Right ventricle myocardium superior (tissue), 1 donor: Measurements from ENCODE around the gene P2RX6. TPM values are rescaled to one million over a fixed set of nuclear protein-coding genes. Genes with fewer than 3 reads are reported as not detected.
"Not testable (repeated sequence)": the region's sequence is repeated elsewhere in the genome, so short reads cannot be mapped to it uniquely, and the experiment has no call there.

Source experiments
- ATAC-seq: fragments of 200-7000 bp; cut with Tn5 transposase; one replicate; pipeline ENCODE4 v1.9.1; 2020; ENCODE audit warnings: mild to moderate bottlenecking; ENCODE audit not compliant: poor library complexity
- DNase-seq: peaks from one replicate; pipeline ENCODE4 v3.0.0-alpha.2; 2020
- intact Hi-C: fragments of 100-400 bp; cut with DNase I; formaldehyde crosslinking; loops from one replicate; pipeline ENCODE4 v1.11.2; 2022
- total RNA-seq: library from RNA; stranded (reverse); fragmentation: NEBNext Ultra II Directional; extraction: Animal tissue kit (Norgen Biotek cat#: 25700); gene quantifications from one replicate; pipeline ENCODE4 v1.2.1, GENCODE V29; 2021
- donor health status: DM: no; HTN: yes; CAD: no; lungs with severe emphysema.

P2RX6 gene
- total RNA-seq, 1 donor from 2014 or later, result 3.9 TPM

GRCh38 chr22:21064917-21065864 is 50.2 kb downstream of the P2RX6 start:
- intact Hi-C loops, result no loop called here
- ATAC-seq (peak; percentile 45), DNase-seq (no peak)

DNA sequence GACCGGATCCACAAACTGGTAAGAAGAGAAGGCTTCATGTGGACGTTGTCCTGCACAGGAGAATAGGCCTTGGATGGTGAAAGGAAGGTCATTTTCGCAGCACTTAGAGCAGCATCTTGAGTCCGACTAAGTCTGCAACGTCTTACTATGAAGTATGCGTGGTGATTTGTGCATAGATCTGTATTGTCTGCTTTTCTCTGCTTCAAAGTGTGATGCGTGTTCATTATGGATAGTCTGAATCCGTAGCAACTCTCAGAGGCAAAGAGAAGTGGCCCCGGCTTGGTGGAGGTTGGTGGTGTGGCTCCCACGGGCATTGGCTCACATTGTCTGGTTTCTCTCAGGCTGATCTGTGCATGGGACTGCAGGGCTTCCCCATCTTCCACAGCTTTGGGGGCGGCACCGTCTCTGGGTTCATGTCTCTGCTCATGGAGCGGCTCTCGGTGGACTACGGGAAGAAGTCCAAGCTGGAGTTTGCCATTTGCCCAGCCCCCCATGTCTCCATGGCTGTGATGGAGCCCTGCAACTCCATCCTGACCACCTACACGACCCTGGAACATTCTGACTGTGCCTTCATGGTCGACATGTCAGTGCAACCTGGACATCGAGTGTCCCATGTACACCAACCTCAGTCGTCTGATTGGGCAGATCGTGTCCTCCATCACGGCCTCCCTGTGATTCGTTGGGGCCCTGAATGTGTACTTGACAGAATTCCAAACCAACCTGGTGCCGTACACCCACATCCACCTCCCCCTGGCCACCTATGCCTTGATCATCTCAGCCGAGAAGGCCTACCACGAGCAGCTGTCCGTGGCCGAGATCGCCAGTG is 52.3 kb downstream of the P2RX6 start:
- intact Hi-C loops, result no loop called here
- ATAC-seq, result no peak
- no peak for DNase-seq

DNA sequence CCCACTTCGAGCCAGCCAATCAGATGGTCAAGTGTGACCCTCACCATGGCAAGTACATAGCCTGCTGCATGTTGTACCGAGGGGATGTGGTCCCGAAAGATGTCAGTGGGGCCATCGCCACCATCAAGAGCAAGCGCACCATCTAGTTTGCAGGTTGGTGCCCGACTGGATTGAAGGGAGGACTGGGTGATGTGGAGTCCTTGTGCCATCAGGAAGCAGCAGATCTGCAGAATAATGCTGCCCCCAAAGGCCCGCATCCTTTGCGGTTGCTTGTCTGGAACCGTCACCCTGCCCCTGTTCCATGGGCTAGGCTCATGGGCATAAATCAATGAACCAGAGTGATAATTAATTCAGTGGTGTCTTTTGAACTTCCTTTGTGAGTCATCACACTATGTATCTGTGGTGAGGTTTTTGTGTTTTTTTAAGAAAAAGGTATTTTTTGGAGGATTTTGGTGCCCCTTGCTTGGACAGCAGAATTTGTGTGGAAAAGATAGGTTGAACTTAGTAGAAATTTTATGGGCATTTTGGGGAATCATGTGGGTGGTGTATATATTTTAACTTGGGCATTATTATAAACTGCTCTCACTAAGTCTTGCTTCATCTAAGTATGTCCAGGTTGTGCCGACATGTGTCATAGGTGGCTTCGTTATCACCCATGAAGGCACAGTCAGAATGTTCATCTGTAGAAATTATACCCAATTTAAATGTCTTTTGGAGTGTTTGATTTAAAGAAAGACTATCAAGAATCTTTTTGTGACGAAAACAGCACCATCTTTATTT is 53.1 kb downstream of the P2RX6 start:
- no peak for ATAC-seq
- DNase-seq, result no peak

DNA sequence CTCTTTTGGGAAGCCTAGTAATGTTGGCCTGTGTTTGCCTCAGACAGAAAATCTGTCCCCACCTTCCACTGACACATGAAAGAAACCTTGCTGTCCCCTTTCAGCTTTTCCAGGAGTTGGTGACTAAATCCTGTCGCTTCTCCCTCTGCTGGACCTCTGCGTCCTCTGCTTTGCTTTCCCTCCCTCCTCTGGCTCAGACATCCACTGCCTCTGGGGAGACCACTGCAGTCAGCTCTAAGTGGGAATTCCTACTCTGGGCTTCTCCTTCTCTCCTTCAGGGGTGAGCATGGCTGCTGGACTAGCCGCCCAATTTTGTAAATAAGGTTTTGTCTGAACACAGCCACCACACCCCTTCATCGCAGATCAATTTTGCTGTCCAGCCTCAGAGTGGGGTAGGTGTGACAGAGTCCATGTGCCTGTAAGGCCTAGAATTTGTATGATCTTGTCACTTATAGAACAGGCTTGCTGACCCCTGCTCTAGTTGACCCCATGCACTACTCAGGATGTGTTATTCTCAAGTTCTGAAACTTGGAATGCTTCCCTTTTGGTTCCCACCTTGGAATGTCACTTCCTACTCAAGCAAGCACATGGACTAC is 53.8 kb downstream of the P2RX6 start:
- no peak for ATAC-seq
- intact Hi-C loops, result no loop called here
- no peak for DNase-seq

More for the DNA sequence above, 53.1 kb downstream of the P2RX6 start:
- intact Hi-C loops, result no loop called here

GRCh38 chr22:21069375-21069774 is 54.4 kb downstream of the P2RX6 start:
- DNase-seq, result no peak

DNA sequence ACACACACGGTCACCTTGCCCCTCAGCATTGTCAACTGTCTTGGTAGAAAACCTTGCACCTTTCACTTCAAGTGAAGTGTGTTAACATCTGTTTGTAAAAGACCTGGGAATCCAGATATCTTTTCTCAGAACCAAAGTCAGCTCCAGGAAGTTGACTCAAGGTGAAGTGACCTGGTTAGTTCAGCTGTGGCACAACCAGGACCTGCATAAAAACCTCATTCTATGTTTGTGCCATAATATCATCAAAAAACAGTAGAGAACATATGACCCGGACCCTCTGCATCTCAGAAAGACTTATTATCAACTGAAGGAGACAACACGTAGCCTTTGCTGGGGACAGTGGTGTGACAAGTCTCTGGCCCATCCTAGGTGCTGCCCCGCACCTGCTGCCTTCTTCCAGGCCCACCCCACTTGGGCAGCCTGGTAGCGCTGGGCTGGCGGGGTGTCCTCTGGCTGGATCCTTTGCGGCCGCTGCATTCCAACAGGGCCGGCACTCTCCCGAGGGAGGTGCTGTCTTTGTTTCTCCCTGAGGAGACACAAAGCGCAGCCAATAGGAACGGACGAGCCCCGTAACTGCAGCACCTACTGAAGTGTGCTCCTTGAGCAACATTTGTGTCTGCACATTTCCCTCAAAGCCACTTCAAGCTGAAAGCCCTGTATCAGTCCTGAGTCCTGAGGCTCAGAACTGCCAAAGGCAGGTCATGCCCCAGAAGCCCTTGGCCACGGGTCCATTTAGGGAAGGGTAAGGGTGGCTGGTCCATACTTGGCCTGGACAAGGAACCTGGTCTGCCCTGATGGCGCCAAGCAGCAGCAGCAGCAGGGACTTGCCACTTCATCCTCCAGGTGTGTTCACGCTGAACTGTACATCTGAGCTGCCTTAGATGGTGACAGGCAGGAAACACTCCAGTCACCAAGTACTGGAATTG is 56.0 kb downstream of the P2RX6 start:
- no peak for DNase-seq
- intact Hi-C loops, result no loop called here
- no peak for ATAC-seq

More at GRCh38 chr22:21069375-21069774, 54.4 kb downstream of the P2RX6 start:
- ATAC-seq, result no peak
- intact Hi-C loops, result no loop called here

DNA sequence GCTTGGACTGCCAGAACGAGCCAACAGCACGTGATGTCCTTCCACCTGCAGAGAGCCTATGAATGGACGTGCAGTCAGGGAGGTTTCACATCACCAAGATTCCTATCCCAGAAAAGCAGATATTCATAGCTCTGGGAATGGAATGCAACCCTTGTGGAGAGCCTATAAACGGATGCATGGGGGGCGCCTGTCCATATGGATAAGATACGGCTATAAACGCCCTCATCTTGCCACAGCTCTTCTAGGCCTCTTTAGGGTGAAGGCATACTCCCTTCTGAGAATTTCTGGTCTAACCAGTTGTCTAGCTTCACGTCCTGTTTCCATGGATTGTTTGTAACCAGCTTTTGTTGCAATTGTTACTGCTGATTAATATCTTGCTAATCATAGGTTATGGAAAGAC is 56.8 kb downstream of the P2RX6 start:
- intact Hi-C loops, DNase-seq, ATAC-seq: not testable (repeated sequence)

DNA sequence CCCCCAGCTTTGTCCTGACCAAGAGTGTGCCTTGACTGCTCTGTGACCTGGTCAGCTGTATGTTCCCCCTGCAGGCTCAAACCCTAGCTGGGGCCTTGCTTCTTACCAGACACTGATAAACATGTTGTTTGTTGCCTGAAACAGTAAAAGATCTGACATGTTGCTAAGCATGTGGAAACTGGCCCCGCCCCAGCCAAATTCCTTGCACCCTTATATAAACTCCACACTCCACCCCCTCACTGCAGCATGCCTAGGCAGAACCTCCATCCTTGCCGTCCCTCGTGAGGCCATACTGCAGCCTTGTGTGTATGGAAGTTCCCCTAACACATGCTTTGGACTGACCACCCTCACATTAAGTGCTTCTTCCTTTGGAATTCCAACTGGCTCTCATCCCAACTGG is 58.1 kb downstream of the P2RX6 start:
- DNase-seq (no peak), ATAC-seq (no peak)
- intact Hi-C loops, result no loop called here

GRCh38 chr22:21073482-21073881 is 58.5 kb downstream of the P2RX6 start:
- intact Hi-C loops, result no loop called here
- ATAC-seq (no peak), DNase-seq (no peak)

DNA sequence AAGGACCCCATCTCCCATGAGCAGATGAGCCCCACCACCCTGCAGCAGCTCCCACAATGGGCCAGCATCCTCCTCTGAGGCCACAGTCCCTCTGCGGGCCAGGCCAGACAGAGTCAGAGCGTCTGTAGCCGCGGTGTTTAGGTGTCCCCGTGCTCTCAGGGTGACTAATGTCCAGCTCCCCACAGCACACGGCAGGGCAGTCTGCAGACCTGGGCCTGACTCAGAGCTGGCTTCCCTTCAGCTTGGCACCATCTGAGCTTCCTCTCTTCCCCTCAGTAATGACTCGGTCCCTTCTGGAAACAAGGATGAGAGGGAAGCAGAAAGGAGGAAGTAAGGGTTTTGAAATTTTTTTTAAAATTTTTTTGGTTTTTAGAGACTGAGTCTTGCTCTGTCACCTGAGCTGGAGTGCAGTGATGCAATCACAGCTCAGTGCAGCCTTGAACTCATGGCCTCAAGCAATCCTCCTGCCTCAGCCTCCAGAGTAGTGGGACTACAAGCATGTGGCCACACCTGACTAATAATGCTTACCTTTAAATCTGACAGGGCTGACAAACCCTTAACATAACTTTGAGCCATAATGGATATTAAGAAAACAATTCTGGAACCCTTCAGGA is 59.2 kb downstream of the P2RX6 start:
- intact Hi-C loops, result no loop called here
- DNase-seq (no peak), ATAC-seq (no peak)

DNA sequence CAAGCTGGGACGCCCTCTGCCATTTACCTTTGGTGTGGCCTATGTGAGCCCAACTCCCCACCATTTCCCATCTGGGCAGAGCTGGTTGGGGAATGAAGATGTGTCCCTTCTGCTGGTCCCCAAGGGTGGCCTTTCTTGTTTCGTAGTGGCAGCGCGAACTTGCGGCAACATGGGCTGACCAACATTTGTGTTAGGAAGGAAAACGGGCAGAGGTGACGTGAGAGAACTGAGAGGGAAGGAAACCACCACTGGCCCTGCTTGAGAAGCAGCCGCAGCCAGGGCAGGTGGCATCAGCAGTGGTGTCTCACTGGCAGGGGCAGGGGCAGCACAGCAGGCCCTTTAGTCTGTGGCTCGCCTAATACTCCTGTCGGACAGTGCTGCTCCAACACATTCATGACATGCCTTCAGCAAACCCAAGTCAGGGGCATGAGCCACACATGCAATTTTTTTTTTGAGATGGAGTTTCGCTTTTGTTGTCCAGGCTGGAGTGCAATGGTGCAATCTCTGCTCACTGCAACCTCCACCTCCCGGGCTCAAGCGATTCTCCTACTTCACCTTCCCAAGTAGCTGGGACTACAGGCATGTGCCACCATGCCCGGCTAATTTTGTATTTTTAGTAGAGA is 60.7 kb downstream of the P2RX6 start:
- DNase-seq, result no peak
- intact Hi-C loops, result no loop called here
- no peak for ATAC-seq

- intact Hi-C loops, result no loop called here
- ATAC-seq (no peak), DNase-seq (no peak)
These were observed 62.1 kb downstream of the P2RX6 start for GRCh38 chr22:21076912-21077625.
